ENCODE data around the gene TMEM225B.

DNA sequence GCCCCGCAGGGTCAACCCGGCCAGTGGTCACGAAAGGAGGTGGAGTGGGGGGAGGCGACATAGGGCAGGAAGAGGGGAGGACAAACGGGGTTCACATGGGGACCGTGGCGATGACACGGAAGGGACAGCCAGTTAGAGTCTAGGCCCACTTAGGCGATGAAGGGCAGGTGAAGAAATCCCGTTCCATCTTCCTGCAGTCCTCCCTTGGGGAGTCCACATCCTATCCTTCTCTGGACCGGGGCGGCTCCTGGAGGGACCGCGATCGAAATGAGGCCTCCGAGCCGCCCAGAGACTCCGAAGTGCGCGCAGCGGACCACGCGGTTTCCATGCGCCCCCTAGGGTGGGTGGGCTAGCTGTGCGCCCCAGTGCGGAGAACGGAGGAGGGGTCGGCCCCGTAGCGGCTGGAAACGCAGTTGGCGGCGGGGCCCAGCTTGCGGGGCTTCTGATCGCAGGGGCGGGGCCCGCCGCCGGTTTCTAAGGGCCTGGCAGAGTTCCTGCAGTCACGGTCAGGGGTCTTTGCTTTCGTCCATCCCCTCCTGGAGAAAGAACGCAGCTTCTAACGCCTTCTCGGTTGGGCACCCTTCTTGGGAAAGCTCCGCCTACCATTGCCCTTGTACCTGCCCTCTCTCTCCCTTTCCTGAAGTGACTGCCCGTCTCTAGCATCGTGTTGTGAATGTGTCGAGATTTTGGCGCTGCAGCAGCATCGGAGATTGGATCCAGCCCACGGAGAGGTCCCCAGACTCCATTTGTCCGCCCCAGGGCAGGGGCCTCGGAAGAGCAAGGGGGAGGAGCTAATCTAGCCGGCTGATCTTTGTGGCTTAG, 17.9 kb upstream of the TMEM225B start:
- TF ChIP-seq CTCF (IDR thresholded peaks at IDR 0.05; ENCODE audit: low read depth, low read length): no peak
- no peak for TF ChIP-seq EZH2phosphoT487 (IDR thresholded peaks at IDR 0.05; ENCODE audit: low read depth)

All from OCI-LY3 (cell line).